H1 (cell line): Measurements from ENCODE around the gene SRGAP3. TPM values are rescaled to one million over a fixed set of nuclear protein-coding genes. Genes with fewer than 3 reads are reported as not detected.

Experiments used
- CHD7 ChIP-seq: fragments of 300-600 bp; sonication (generic); IDR thresholded peaks from 2 replicates; pipeline ENCODE4 v1.7.1; 2012; ENCODE audit warnings: low read length, moderate library complexity, mild to moderate bottlenecking, inconsistent platforms; ENCODE audit not compliant: insufficient replicate concordance
- EZH2 ChIP-seq: fragments of 200-600 bp; sonication (generic); IDR thresholded peaks from 2 replicates; pipeline ENCODE4 v1.7.1; 2012; ENCODE audit warnings: low read depth, mild to moderate bottlenecking, moderate library complexity, low read length, inconsistent platforms; ENCODE audit not compliant: severe bottlenecking
- HDAC6 ChIP-seq: IDR thresholded peaks from one replicate; pipeline ENCODE4 v1.7.1; 2012; ENCODE audit warnings: low read depth, mild to moderate bottlenecking, inconsistent platforms, low read length, moderate library complexity
- JUN ChIP-seq: IDR thresholded peaks from 2 replicates; pipeline ENCODE4 v1.6.1; 2011; ENCODE audit warnings: low read depth, mild to moderate bottlenecking, improper control_type of control experiment, low read length
- PHF8 ChIP-seq: fragments of 200-600 bp; sonication (generic); conservative IDR thresholded peaks from 2 replicates; pipeline ENCODE4 v1.7.1; 2012; ENCODE audit warnings: low read depth, mild to moderate bottlenecking, inconsistent platforms, low read length, moderate library complexity
- RFX5 ChIP-seq: IDR thresholded peaks from 2 replicates; pipeline ENCODE4 v1.6.1; 2011; ENCODE audit warnings: low read depth, low read length, improper control_type of control experiment, borderline replicate concordance
- RNF2 ChIP-seq: fragments of 200-900, 300-1000 bp; sonication (generic); IDR thresholded peaks from 2 replicates; pipeline ENCODE4 v1.7.1; 2016; ENCODE audit warnings: borderline replicate concordance, low read depth, mild to moderate bottlenecking, antibody characterized with exemption, low read length; ENCODE audit not compliant: poor library complexity, severe bottlenecking; ENCODE audit errors: missing control alignments
- SIRT6 ChIP-seq: IDR thresholded peaks from one replicate; pipeline ENCODE4 v1.7.1; 2012; ENCODE audit warnings: low read length, inconsistent platforms
- TAF1 ChIP-seq: IDR thresholded peaks from 2 replicates; pipeline ENCODE4 v1.6.1; 2011; ENCODE audit warnings: mild to moderate bottlenecking, low read depth, low read length
- TAF7 ChIP-seq: optimal IDR thresholded peaks from 2 replicates; pipeline ENCODE3; 2011; ENCODE audit warnings: low read depth, mild to moderate bottlenecking, inconsistent platforms, low read length, moderate library complexity, borderline replicate concordance
- TCF12 ChIP-seq: IDR thresholded peaks from 2 replicates; pipeline ENCODE4 v1.6.1; 2011; ENCODE audit warnings: low read depth, mild to moderate bottlenecking, low read length
- TEAD4 ChIP-seq: IDR thresholded peaks from 2 replicates; pipeline ENCODE4 v1.6.1; 2012; ENCODE audit warnings: low read depth, low read length, inconsistent platforms, mixed read lengths
- polyA plus RNA-seq, 7 experiments: library from polyadenylated mRNA; depleted of rRNA in 3 of 7; stranded (reverse) in 5 of 7; unstranded in 2 of 7; fragments of >200 nt in 5 of 7; fragments of 200-250 nt in 2 of 7; gene quantifications; 1 replicate in 5 of 7; 2 replicates in 1 of 7; 4 replicates in 1 of 7; pipeline versions ENCODE4 v1.2.1 to v1.2.3, GENCODE V29; 2011 to 2013; ENCODE audit warnings: missing spikeins in 2 of 7, mixed read lengths in 2 of 7
- total RNA-seq: library from RNA; stranded (reverse); fragmentation: NEBNext Ultra II Directional; extraction: Animal tissue kit (Norgen Biotek cat#: 25700); gene quantifications from 2 replicates; pipeline ENCODE4 v1.2.1, GENCODE V29; 2021

Gene SRGAP3
- total and polyA plus RNA-seq, 2 of the 8 experiments (the other 6 are each of a cell fraction or from before 2014, with no cell fraction given) = 5.8 to 11.4 TPM

- TF ChIP-seq CHD7 (no peak), SIRT6 (no peak), TAF1 (no peak), EZH2 (no peak), TAF7 (no peak), TEAD4 (no peak), RFX5 (no peak), TCF12 (no peak), HDAC6 (no peak), RNF2 (no peak), PHF8 (no peak), JUN (no peak)
Measured at GRCh38 chr3:9124730-9125129, 124.7 kb downstream of the SRGAP3 start (continued).
